Loucy (cell line): ENCODE data around the gene STK35.

Source experiments
- EZH2phosphoT487 ChIP-seq: fragments of 200-600 bp; IDR thresholded peaks from 2 replicates; pipeline ENCODE4 v1.6.1; 2018; ENCODE audit warnings: antibody characterized with exemption, mild to moderate bottlenecking, moderate library complexity, borderline replicate concordance
- TF ChIP-seq, protein P1 (sequence below): fragments of 200-600 bp; sonication (generic); conservative IDR thresholded peaks from 2 replicates; pipeline ENCODE4 v1.5.1; 2014; ENCODE audit warnings: mild to moderate bottlenecking, antibody characterized with exemption, low read length

DNA sequence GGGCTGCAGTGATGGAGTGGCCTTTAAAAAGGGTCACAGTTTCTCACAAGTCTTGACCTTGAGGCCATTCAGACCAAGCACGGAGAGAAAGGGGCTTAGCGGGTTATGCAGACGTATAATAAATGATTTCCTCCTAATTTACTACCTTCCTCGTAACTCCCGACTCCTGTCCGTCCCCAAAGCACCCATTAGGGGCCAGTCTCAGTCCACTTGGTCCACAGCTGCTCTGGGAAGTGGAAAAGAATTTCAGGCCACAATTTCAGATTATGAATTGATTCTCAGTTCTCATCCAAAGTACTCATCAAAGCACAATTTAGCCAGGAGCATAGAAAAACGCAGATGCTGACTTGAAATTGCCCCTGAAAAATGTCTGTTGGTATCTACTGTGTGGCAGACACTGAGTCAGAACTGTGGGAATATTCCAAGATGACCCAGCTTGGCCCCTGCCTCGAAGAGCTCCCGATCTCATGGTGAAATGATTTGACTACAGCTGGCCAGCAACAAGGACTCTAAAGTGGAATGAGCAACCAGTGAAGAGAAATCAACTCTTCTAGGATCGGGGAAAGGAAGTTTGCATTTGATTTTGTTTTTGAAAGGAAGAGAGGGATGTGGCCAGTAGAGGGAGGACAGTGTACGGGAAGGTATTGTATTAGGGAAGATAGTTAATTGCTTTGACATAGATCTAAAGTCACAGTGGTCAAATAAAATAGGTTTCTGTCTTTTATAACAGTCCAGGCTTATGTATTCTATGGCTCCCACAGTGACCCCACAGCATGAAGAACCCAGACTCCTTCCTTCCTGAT lies 15.2 kb upstream of the STK35 start:
- TF ChIP-seq, protein P1, sequence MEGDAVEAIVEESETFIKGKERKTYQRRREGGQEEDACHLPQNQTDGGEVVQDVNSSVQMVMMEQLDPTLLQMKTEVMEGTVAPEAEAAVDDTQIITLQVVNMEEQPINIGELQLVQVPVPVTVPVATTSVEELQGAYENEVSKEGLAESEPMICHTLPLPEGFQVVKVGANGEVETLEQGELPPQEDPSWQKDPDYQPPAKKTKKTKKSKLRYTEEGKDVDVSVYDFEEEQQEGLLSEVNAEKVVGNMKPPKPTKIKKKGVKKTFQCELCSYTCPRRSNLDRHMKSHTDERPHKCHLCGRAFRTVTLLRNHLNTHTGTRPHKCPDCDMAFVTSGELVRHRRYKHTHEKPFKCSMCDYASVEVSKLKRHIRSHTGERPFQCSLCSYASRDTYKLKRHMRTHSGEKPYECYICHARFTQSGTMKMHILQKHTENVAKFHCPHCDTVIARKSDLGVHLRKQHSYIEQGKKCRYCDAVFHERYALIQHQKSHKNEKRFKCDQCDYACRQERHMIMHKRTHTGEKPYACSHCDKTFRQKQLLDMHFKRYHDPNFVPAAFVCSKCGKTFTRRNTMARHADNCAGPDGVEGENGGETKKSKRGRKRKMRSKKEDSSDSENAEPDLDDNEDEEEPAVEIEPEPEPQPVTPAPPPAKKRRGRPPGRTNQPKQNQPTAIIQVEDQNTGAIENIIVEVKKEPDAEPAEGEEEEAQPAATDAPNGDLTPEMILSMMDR = no peak
- TF ChIP-seq EZH2phosphoT487 = no peak
